ENCODE data around the gene PSMF1. TPM values are rescaled to one million over a fixed set of nuclear protein-coding genes. Genes with fewer than 3 reads are reported as not detected.

PSMF1 gene
- total RNA-seq, 2 donors from 2014 or later = 97.6 to 114 TPM

GRCh38 chr20:1178623-1179022 lies 60.2 kb downstream of the PSMF1 start:
- no peak for DNase-seq
- Mint-ChIP-seq H3K27ac (no peak overlapping the region), H3K4me1 (peaks cover 10% of the 10 kb centered on the region), H3K36me3 (ENCODE audit: low read depth) (peaks cover 3% of the 10 kb centered on the region), H3K27me3 (peaks cover 18% of the 10 kb centered on the region), H3K4me3 (no peak overlapping the region)
- H3K9me3 ChIP-seq (ENCODE audit: control insufficient read depth, low read length, poor library complexity, severe bottlenecking) = no peaks in the 10 kb centered on the region
- no peak for ATAC-seq

- H3K27me3 Mint-ChIP-seq = peaks cover 31% of the 10 kb centered on the region
- H3K4me3 Mint-ChIP-seq = no peak overlapping the region
- no peaks in the 10 kb centered on the region for H3K9me3 ChIP-seq (ENCODE audit: control insufficient read depth, low read length, poor library complexity, severe bottlenecking)
- peaks cover 16% of the 10 kb centered on the region for H3K4me1 Mint-ChIP-seq
- peaks cover 2% of the 10 kb centered on the region for H3K36me3 Mint-ChIP-seq (ENCODE audit: low read depth)
- H3K27ac Mint-ChIP-seq = no peak overlapping the region
- DNase-seq (no peak), ATAC-seq (no peak)
These were observed 62.5 kb downstream of the PSMF1 start for GRCh38 chr20:1180949-1181348.

GRCh38 chr20:1182106-1182505 lies 63.7 kb downstream of the PSMF1 start:
- Mint-ChIP-seq H3K36me3 (ENCODE audit: low read depth) (peaks cover 2% of the 10 kb centered on the region), H3K27me3 (peaks cover 36% of the 10 kb centered on the region), H3K4me1 (peaks cover 15% of the 10 kb centered on the region), H3K4me3 (no peak overlapping the region), H3K27ac (no peak overlapping the region)
- no peaks in the 10 kb centered on the region for H3K9me3 ChIP-seq (ENCODE audit: control insufficient read depth, low read length, poor library complexity, severe bottlenecking)
- ATAC-seq (no peak), DNase-seq (no peak)

GRCh38 chr20:1183153-1183552 lies 64.8 kb downstream of the PSMF1 start:
- Mint-ChIP-seq H3K27me3 (peaks cover 36% of the 10 kb centered on the region), H3K36me3 (ENCODE audit: low read depth) (peaks cover 2% of the 10 kb centered on the region), H3K4me3 (no peak overlapping the region), H3K27ac (no peak overlapping the region), H3K4me1 (peaks cover 12% of the 10 kb centered on the region)
- no peak for DNase-seq
- no peaks in the 10 kb centered on the region for H3K9me3 ChIP-seq (ENCODE audit: control insufficient read depth, low read length, poor library complexity, severe bottlenecking)
- ATAC-seq = no peak

- ATAC-seq (no peak), DNase-seq (no peak)
- peaks cover 12% of the 10 kb centered on the region for H3K4me1 Mint-ChIP-seq
- peaks cover 36% of the 10 kb centered on the region for H3K27me3 Mint-ChIP-seq
- peak overlapping the region; percentile 85 for H3K4me3 Mint-ChIP-seq
- H3K27ac Mint-ChIP-seq = no peak overlapping the region
- no peaks in the 10 kb centered on the region for H3K9me3 ChIP-seq (ENCODE audit: control insufficient read depth, low read length, poor library complexity, severe bottlenecking)
- H3K36me3 Mint-ChIP-seq (ENCODE audit: low read depth) = peaks cover 2% of the 10 kb centered on the region
These were observed 65.8 kb downstream of the PSMF1 start for GRCh38 chr20:1184260-1184637.

- no peaks in the 10 kb centered on the region for H3K9me3 ChIP-seq (ENCODE audit: control insufficient read depth, low read length, poor library complexity, severe bottlenecking)
- Mint-ChIP-seq H3K27me3 (peaks cover 41% of the 10 kb centered on the region), H3K36me3 (ENCODE audit: low read depth) (peaks cover 2% of the 10 kb centered on the region), H3K27ac (peak within 1 kb of the TSS; percentile 21), H3K4me1 (peaks cover 12% of the 10 kb centered on the region), H3K4me3 (peak within 1 kb of the TSS; percentile 85)
- ATAC-seq (no peak), DNase-seq (no peak)
These were observed 66.4 kb downstream of the PSMF1 start, which contains the start of gene TMEM74B for GRCh38 chr20:1184638-1185315. TMEM74B (minus strand) TSS chr20:1184981; CDS start chr20:1183801, 1,180 bp downstream.

GRCh38 chr20:1185316-1185741 lies 66.9 kb downstream of the PSMF1 start:
- no peaks in the 10 kb centered on the region for H3K9me3 ChIP-seq (ENCODE audit: control insufficient read depth, low read length, poor library complexity, severe bottlenecking)
- peaks cover 46% of the 10 kb centered on the region for H3K27me3 Mint-ChIP-seq
- DNase-seq (no peak), ATAC-seq (peak; percentile 16)
- H3K27ac Mint-ChIP-seq = no peak overlapping the region
- H3K4me3 Mint-ChIP-seq = peak overlapping the region; percentile 71
- H3K4me1 Mint-ChIP-seq = peaks cover 10% of the 10 kb centered on the region
- H3K36me3 Mint-ChIP-seq (ENCODE audit: low read depth) = peaks cover 4% of the 10 kb centered on the region

GRCh38 chr20:1185790-1186334 lies 67.5 kb downstream of the PSMF1 start:
- H3K9me3 ChIP-seq (ENCODE audit: control insufficient read depth, low read length, poor library complexity, severe bottlenecking) = no peaks in the 10 kb centered on the region
- Mint-ChIP-seq H3K27ac (peak overlapping the region; percentile 21), H3K36me3 (ENCODE audit: low read depth) (peaks cover 4% of the 10 kb centered on the region), H3K4me1 (peaks cover 10% of the 10 kb centered on the region), H3K4me3 (peak overlapping the region; percentile 71), H3K27me3 (peaks cover 52% of the 10 kb centered on the region)
- ATAC-seq (peak; percentile 52), DNase-seq (peak in 1 of 3 donors; percentile 20)

- H3K9me3 ChIP-seq (ENCODE audit: control insufficient read depth, low read length, poor library complexity, severe bottlenecking) = no peaks in the 10 kb centered on the region
- ATAC-seq (no peak), DNase-seq (no peak)
- peaks cover 52% of the 10 kb centered on the region for H3K27me3 Mint-ChIP-seq
- peaks cover 10% of the 10 kb centered on the region for H3K4me1 Mint-ChIP-seq
- peak overlapping the region; percentile 21 for H3K27ac Mint-ChIP-seq
- H3K4me3 Mint-ChIP-seq = no peak overlapping the region
- peaks cover 4% of the 10 kb centered on the region for H3K36me3 Mint-ChIP-seq (ENCODE audit: low read depth)
These were observed 68.1 kb downstream of the PSMF1 start for GRCh38 chr20:1186367-1186991.

GRCh38 chr20:1187605-1188171 lies 69.3 kb downstream of the PSMF1 start:
- no peaks in the 10 kb centered on the region for H3K9me3 ChIP-seq (ENCODE audit: control insufficient read depth, low read length, poor library complexity, severe bottlenecking)
- H3K27me3 Mint-ChIP-seq = peaks cover 43% of the 10 kb centered on the region
- H3K4me3 Mint-ChIP-seq = no peak overlapping the region
- no peak overlapping the region for H3K27ac Mint-ChIP-seq
- H3K4me1 Mint-ChIP-seq = peaks cover 10% of the 10 kb centered on the region
- DNase-seq = no peak
- H3K36me3 Mint-ChIP-seq (ENCODE audit: low read depth) = peaks cover 4% of the 10 kb centered on the region
- no peak for ATAC-seq

GRCh38 chr20:1188347-1188746 lies 69.9 kb downstream of the PSMF1 start:
- DNase-seq (no peak), ATAC-seq (no peak)
- H3K4me3 Mint-ChIP-seq = no peak overlapping the region
- no peaks in the 10 kb centered on the region for H3K9me3 ChIP-seq (ENCODE audit: control insufficient read depth, low read length, poor library complexity, severe bottlenecking)
- peaks cover 10% of the 10 kb centered on the region for H3K4me1 Mint-ChIP-seq
- H3K27ac Mint-ChIP-seq = no peak overlapping the region
- H3K36me3 Mint-ChIP-seq (ENCODE audit: low read depth) = peaks cover 4% of the 10 kb centered on the region
- H3K27me3 Mint-ChIP-seq = peaks cover 37% of the 10 kb centered on the region

- Mint-ChIP-seq H3K27me3 (peaks cover 23% of the 10 kb centered on the region), H3K4me1 (peaks cover 4% of the 10 kb centered on the region), H3K27ac (no peak overlapping the region), H3K36me3 (ENCODE audit: low read depth) (peaks cover 2% of the 10 kb centered on the region), H3K4me3 (no peak overlapping the region)
- no peaks in the 10 kb centered on the region for H3K9me3 ChIP-seq (ENCODE audit: control insufficient read depth, low read length, poor library complexity, severe bottlenecking)
- no peak for ATAC-seq
- DNase-seq = no peak
These were observed 71.4 kb downstream of the PSMF1 start for GRCh38 chr20:1189827-1190226.

GRCh38 chr20:1190847-1191246 lies 72.4 kb downstream of the PSMF1 start:
- peaks cover 3% of the 10 kb centered on the region for H3K4me1 Mint-ChIP-seq
- ATAC-seq = no peak

More at GRCh38 chr20:1190847-1191246, 72.4 kb downstream of the PSMF1 start:
- H3K36me3 Mint-ChIP-seq (ENCODE audit: low read depth) = peaks cover 2% of the 10 kb centered on the region
- no peaks in the 10 kb centered on the region for H3K9me3 ChIP-seq (ENCODE audit: control insufficient read depth, low read length, poor library complexity, severe bottlenecking)
- no peak overlapping the region for H3K4me3 Mint-ChIP-seq
- H3K27ac Mint-ChIP-seq = no peak overlapping the region
- no peak for DNase-seq
- peaks cover 22% of the 10 kb centered on the region for H3K27me3 Mint-ChIP-seq

Data from T-helper 17 cell (primary cell).